Measurements from ENCODE around the gene SIRPG. TPM values are rescaled to one million over a fixed set of nuclear protein-coding genes. Genes with fewer than 3 reads are reported as not detected.
"Not testable (repeated sequence)": the region's sequence is repeated elsewhere in the genome, so short reads cannot be mapped to it uniquely, and the experiment has no call there.

SIRPG gene
- total RNA-seq (ENCODE audit: unreplicated experiment), result not detected
- long read RNA-seq, result 0 reads

- DNase-seq (ENCODE audit: low spot score), result no peak
- Mint-ChIP-seq H3K4me1 (ENCODE audit: unreplicated experiment) (no peaks in the 10 kb centered on the region), H3K27ac (ENCODE audit: unreplicated experiment) (no peak within 1 kb of the TSS), H3K9me3 (ENCODE audit: unreplicated experiment) (no peaks in the 10 kb centered on the region), H3K27me3 (ENCODE audit: unreplicated experiment) (no peaks in the 10 kb centered on the region), H3K4me3 (ENCODE audit: unreplicated experiment) (no peak within 1 kb of the TSS), H3K36me3 (ENCODE audit: low read depth, unreplicated experiment) (no peaks in the 10 kb centered on the region)
- TF ChIP-seq CTCF (IDR thresholded peaks at IDR 0.05; ENCODE audit: unreplicated experiment), result no peak
Observed at GRCh38 chr20:1657556-1658334, at the start of gene SIRPG. Gene SIRPG, minus strand, starts transcription at chr20:1657779. Its CDS starts 65 bp downstream, at chr20:1657714.

GRCh38 chr20:1706887-1707286, 49.3 kb upstream of the SIRPG start:
- H3K27me3 Mint-ChIP-seq (ENCODE audit: unreplicated experiment); H3K4me3 Mint-ChIP-seq (ENCODE audit: unreplicated experiment); H3K36me3 Mint-ChIP-seq (ENCODE audit: low read depth, unreplicated experiment); H3K4me1 Mint-ChIP-seq (ENCODE audit: unreplicated experiment); H3K27ac Mint-ChIP-seq (ENCODE audit: unreplicated experiment); H3K9me3 Mint-ChIP-seq (ENCODE audit: unreplicated experiment); DNase-seq (ENCODE audit: low spot score): not testable (repeated sequence)

GRCh38 chr20:1706079-1706478, 48.5 kb upstream of the SIRPG start:
- Mint-ChIP-seq H3K4me3 (ENCODE audit: unreplicated experiment) (no peak overlapping the region), H3K4me1 (ENCODE audit: unreplicated experiment) (peaks cover 2% of the 10 kb centered on the region), H3K36me3 (ENCODE audit: low read depth, unreplicated experiment) (no peaks in the 10 kb centered on the region), H3K9me3 (ENCODE audit: unreplicated experiment) (no peaks in the 10 kb centered on the region), H3K27me3 (ENCODE audit: unreplicated experiment) (no peaks in the 10 kb centered on the region), H3K27ac (ENCODE audit: unreplicated experiment) (no peak overlapping the region)
- no peak for TF ChIP-seq CTCF (IDR thresholded peaks at IDR 0.05; ENCODE audit: unreplicated experiment)
- DNase-seq (ENCODE audit: low spot score), result no peak

- TF ChIP-seq CTCF (IDR thresholded peaks at IDR 0.05; ENCODE audit: unreplicated experiment), result no peak
- H3K9me3 Mint-ChIP-seq (ENCODE audit: unreplicated experiment), result no peaks in the 10 kb centered on the region
- DNase-seq (ENCODE audit: low spot score), result no peak
- no peaks in the 10 kb centered on the region for H3K27me3 Mint-ChIP-seq (ENCODE audit: unreplicated experiment)
- no peak overlapping the region for H3K27ac Mint-ChIP-seq (ENCODE audit: unreplicated experiment)
- peaks cover under 1% of the 10 kb centered on the region for H3K4me1 Mint-ChIP-seq (ENCODE audit: unreplicated experiment)
- H3K4me3 Mint-ChIP-seq (ENCODE audit: unreplicated experiment), result no peak overlapping the region
- H3K36me3 Mint-ChIP-seq (ENCODE audit: low read depth, unreplicated experiment), result no peaks in the 10 kb centered on the region
Observed at GRCh38 chr20:1702855-1703254, 45.3 kb upstream of the SIRPG start.

GRCh38 chr20:1702328-1702727, 44.7 kb upstream of the SIRPG start:
- Mint-ChIP-seq H3K27me3 (ENCODE audit: unreplicated experiment) (no peaks in the 10 kb centered on the region), H3K9me3 (ENCODE audit: unreplicated experiment) (no peaks in the 10 kb centered on the region), H3K27ac (ENCODE audit: unreplicated experiment) (no peak overlapping the region), H3K4me1 (ENCODE audit: unreplicated experiment) (no peaks in the 10 kb centered on the region), H3K4me3 (ENCODE audit: unreplicated experiment) (no peak overlapping the region), H3K36me3 (ENCODE audit: low read depth, unreplicated experiment) (no peaks in the 10 kb centered on the region)
- no peak for DNase-seq (ENCODE audit: low spot score)
- TF ChIP-seq CTCF (IDR thresholded peaks at IDR 0.05; ENCODE audit: unreplicated experiment), result no peak
